Upper lobe of left lung (tissue), 6 donors: ENCODE measurements around the gene GPR183. TPM values are rescaled to one million over a fixed set of nuclear protein-coding genes. Genes with fewer than 3 reads are reported as not detected.

Experiments
- ATAC-seq, 2 donors: fragments of 200-7000 bp; cut with Tn5 transposase; one replicate each; pipeline ENCODE4 v1.9.1; 2022; ENCODE audit warnings: mild to moderate bottlenecking in 2 of 2, moderate library complexity in 2 of 2; ENCODE audit not compliant: low FRiP score in 2 of 2
- DNase-seq, 2 donors: peaks; one replicate each; pipeline ENCODE4 v3.0.0-alpha.2; 2019 to 2020
- H3K27ac ChIP-seq, 4 donors: fragments of 200-600 bp; sonication (generic); one replicate each; pipeline ENCODE4 v1.5.1; 2016 to 2019
- H3K27me3 ChIP-seq, 4 donors: fragments of 200-600 bp; sonication (generic); one replicate each; pipeline ENCODE4 v1.5.1; 2017 to 2019
- H3K36me3 ChIP-seq, 4 donors: fragments of 200-600 bp; sonication (generic); one replicate each; pipeline ENCODE4 v1.5.1; 2016 to 2019
- H3K4me1 ChIP-seq, 4 donors: fragments of 200-600 bp; sonication (generic); one replicate each; pipeline ENCODE4 v1.5.1; 2018 to 2019
- H3K4me3 ChIP-seq, 4 donors: fragments of 200-600 bp; sonication (generic); one replicate each; pipeline ENCODE4 v1.5.1; 2017 to 2019; ENCODE audit warnings: mild to moderate bottlenecking in 2 of 4, moderate library complexity in 1 of 4
- H3K9me3 ChIP-seq, 4 donors: fragments of 200-600 bp; sonication (generic); one replicate each; pipeline ENCODE4 v1.5.1; 2018 to 2019
- CTCF ChIP-seq, 6 experiments: fragments of 450-650 bp in 4 of 6; fragments of 200-600 bp in 2 of 6; sonication (generic) in 2 of 6; IDR thresholded peaks; one replicate each; pipeline ENCODE4 v1.5.1; 2016 to 2019; ENCODE audit warnings: antibody characterized with exemption in 6 of 6
- EP300 ChIP-seq, 4 donors: sonication (generic); formaldehyde crosslinking; IDR thresholded peaks; one replicate each; pipeline ENCODE4 v1.5.1; 2017; ENCODE audit warnings: antibody characterized with exemption in 4 of 4, control low read depth in 2 of 4
- POLR2A ChIP-seq, 4 donors: fragments of 450-650 bp; IDR thresholded peaks; one replicate each; pipeline ENCODE4 v1.5.1; 2016 to 2017; ENCODE audit warnings: antibody characterized with exemption in 4 of 4, mild to moderate bottlenecking in 2 of 4
- POLR2AphosphoS5 ChIP-seq, 2 donors: sonication (generic); formaldehyde crosslinking; IDR thresholded peaks; one replicate each; pipeline ENCODE4 v1.5.1; 2017; ENCODE audit warnings: antibody characterized with exemption in 2 of 2
- WGBS, 2 donors: methylation state at CpG; one replicate each; pipeline ENCODE4 v1.1.5; 2017 to 2018; 5-methylcytosine and 5-hydroxymethylcytosine counted together
- total RNA-seq, 6 donors: library from RNA; depleted of rRNA in 4 of 6; stranded (reverse); fragments of >200 nt in 4 of 6; gene quantifications; one replicate each; pipeline versions ENCODE4 v1.1.0 to v1.2.1, GENCODE V29; 2016 to 2021
- donor health status: DM: no; HTN: no; CAD: no; lungs with moderate emphysema.
- donor health status: DM: no; HTN: yes; CAD: no; lungs with severe emphysema.

Gene GPR183
- total RNA-seq, 6 donors from 2014 or later = 2.6 to 13.5 (median 10.0) TPM

- 93 to 94% methylated on average over 5 of the region's 5 CpGs for WGBS, 2 donors
These were observed 38.1 kb upstream of the GPR183 start for GRCh38 chr13:99345345-99345744.

GRCh38 chr13:99344610-99345208, 37.5 kb upstream of the GPR183 start:
- H3K9me3 ChIP-seq = no peaks in the 10 kb centered on the region
- ATAC-seq (no peak), DNase-seq (no peak)
- peaks cover 6 to 75% (median 37%) of the 10 kb centered on the region in 4 donors for H3K36me3 ChIP-seq
- H3K4me3 ChIP-seq = no peak overlapping the region
- no peaks in the 10 kb centered on the region for H3K27me3 ChIP-seq
- 91 to 97% methylated on average over 6 of the region's 6 CpGs for WGBS, 2 donors
- no peak overlapping the region for H3K27ac ChIP-seq
- TF ChIP-seq CTCF (IDR thresholded peaks at IDR 0.05) = no peak
- no peak for TF ChIP-seq EP300 (IDR thresholded peaks at IDR 0.05)
- no peak for TF ChIP-seq POLR2AphosphoS5 (IDR thresholded peaks at IDR 0.05)
- no peak for TF ChIP-seq POLR2A (IDR thresholded peaks at IDR 0.05)
- H3K4me1 ChIP-seq = no peaks in the 10 kb centered on the region

More at GRCh38 chr13:99345345-99345744, 38.1 kb upstream of the GPR183 start:
- ATAC-seq (no peak), DNase-seq (no peak)
- Histone ChIP-seq H3K36me3 (peaks cover 4 to 74% (median 36%) of the 10 kb centered on the region in 4 donors), H3K27me3 (no peaks in the 10 kb centered on the region), H3K27ac (no peak overlapping the region), H3K9me3 (no peaks in the 10 kb centered on the region), H3K4me3 (no peak overlapping the region), H3K4me1 (no peaks in the 10 kb centered on the region)
- TF ChIP-seq CTCF (IDR thresholded peaks at IDR 0.05) = no peak
- no peak for TF ChIP-seq EP300 (IDR thresholded peaks at IDR 0.05)
- no peak for TF ChIP-seq POLR2A (IDR thresholded peaks at IDR 0.05)
- TF ChIP-seq POLR2AphosphoS5 (IDR thresholded peaks at IDR 0.05) = no peak

DNA sequence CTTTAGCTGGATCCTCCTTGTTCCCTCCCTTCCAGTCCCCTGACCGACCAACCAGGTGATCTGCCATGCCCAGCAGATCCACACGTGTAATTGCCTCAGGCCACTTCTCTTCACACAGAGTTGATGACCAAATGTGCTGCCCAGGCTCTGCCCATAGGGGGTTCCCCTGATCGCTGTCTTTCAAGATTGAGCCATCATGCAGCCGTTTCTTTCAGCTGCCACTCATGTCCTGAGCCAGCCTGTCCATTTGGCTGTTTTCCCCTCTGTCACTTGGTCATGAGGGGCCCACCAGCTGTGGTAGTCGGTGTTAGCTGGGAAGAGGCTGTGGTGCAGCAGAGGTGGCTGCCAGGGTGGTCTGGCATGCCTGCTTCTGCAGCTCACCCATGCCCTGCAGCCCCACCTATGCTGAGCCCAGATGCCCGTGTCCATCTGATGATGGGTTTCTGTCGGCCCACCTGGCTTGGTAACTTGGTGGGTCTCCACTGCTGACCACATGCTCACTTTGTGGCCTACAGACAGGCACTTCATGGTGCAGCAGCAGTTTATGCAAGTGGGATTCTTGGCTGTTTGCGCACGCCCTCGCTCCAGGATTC, 35.6 kb upstream of the GPR183 start:
- no peak overlapping the region for H3K4me3 ChIP-seq
- ATAC-seq = no peak
- H3K27ac ChIP-seq = no peak overlapping the region
- no peaks in the 10 kb centered on the region for H3K27me3 ChIP-seq
- no peaks in the 10 kb centered on the region for H3K9me3 ChIP-seq
- TF ChIP-seq POLR2A (IDR thresholded peaks at IDR 0.05) = no peak
- TF ChIP-seq POLR2AphosphoS5 (IDR thresholded peaks at IDR 0.05) = no peak
- no peak for TF ChIP-seq CTCF (IDR thresholded peaks at IDR 0.05)
- no peak for TF ChIP-seq EP300 (IDR thresholded peaks at IDR 0.05)
- H3K4me1 ChIP-seq = no peaks in the 10 kb centered on the region
- DNase-seq = no peak
- H3K36me3 ChIP-seq = peaks cover 4 to 60% (median 34%) of the 10 kb centered on the region in 4 donors
- WGBS, 2 donors = 78 to 96% methylated on average over 5 to 10 of the region's 10 CpGs

DNA sequence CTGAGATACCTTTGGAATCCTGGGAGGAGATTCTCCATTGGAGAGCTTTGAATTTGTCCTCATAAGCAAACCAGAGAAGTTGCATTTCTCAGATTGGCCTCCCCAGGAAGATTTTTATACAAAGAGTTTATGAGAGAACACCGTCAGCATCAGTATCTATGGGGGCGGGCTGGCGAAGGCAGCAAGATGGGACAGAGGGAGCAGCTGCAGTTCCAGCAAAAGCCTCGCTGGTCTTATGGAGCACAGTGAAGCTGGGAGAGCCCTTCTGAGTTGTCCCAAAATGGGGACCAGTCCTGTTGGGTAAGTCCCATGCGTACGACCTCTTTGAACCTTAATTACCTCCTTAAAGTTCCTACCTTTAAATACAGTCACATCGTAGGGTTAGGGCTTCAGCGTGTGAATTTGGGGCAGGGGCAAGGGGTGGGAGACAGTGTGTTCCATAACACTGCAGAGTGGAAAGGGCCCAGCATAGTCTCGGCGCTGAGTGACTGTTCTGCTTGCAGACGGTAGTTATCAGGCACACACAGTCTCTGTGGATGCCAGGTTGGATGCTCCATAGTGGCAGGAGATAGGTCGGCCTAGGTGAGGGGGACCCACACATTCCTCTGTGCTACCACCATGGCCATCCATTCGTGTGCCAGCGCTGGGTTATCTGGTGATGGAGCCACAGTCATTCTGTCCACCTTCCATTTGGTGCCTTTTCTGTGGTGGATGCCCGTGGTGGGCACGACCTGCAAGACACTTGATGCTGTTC, 34.9 kb upstream of the GPR183 start:
- H3K4me3 ChIP-seq = no peak overlapping the region
- no peaks in the 10 kb centered on the region for H3K27me3 ChIP-seq
- TF ChIP-seq POLR2A (IDR thresholded peaks at IDR 0.05) (no peak), POLR2AphosphoS5 (IDR thresholded peaks at IDR 0.05) (no peak)
- peaks cover 4 to 55% (median 32%) of the 10 kb centered on the region in 4 donors for H3K36me3 ChIP-seq
- H3K9me3 ChIP-seq = no peaks in the 10 kb centered on the region
- DNase-seq (no peak), ATAC-seq (no peak)
- no peak overlapping the region for H3K27ac ChIP-seq
- no peaks in the 10 kb centered on the region for H3K4me1 ChIP-seq
- 93 to 98% methylated on average over 16 of the region's 16 CpGs for WGBS, 2 donors

- H3K27ac ChIP-seq = no peak overlapping the region
- H3K4me3 ChIP-seq = no peak overlapping the region
- TF ChIP-seq POLR2A (IDR thresholded peaks at IDR 0.05) = no peak
- TF ChIP-seq POLR2AphosphoS5 (IDR thresholded peaks at IDR 0.05) = no peak
- TF ChIP-seq EP300 (IDR thresholded peaks at IDR 0.05) = no peak
- TF ChIP-seq CTCF (IDR thresholded peaks at IDR 0.05) = no peak
- H3K27me3 ChIP-seq = no peaks in the 10 kb centered on the region
- ATAC-seq (no peak), DNase-seq (no peak)
- H3K36me3 ChIP-seq = peaks cover 4 to 54% (median 28%) of the 10 kb centered on the region in 4 donors
- H3K4me1 ChIP-seq = no peaks in the 10 kb centered on the region
- H3K9me3 ChIP-seq = no peaks in the 10 kb centered on the region
These were observed 33.4 kb upstream of the GPR183 start for GRCh38 chr13:99340638-99341037.
